Inferior parietal cortex (tissue), 1 donor: Measurements from ENCODE around the gene YWHAE.
"Not testable (repeated sequence)": the region's sequence is repeated elsewhere in the genome, so short reads cannot be mapped to it uniquely, and the experiment has no call there.

Experiments used
- DNase-seq: peaks from one replicate; pipeline ENCODE4 v3.0.0-alpha.2; 2016; ENCODE audit errors: extremely low spot score

The YWHAE gene

GRCh38 chr17:1412185-1413110, 12.4 kb upstream of the YWHAE start:
- DNase-seq = no peak

- DNase-seq = no peak
These were observed 2.2 kb upstream of the YWHAE start for GRCh38 chr17:1402262-1402586.

- DNase-seq = peak; percentile 35
These were observed 917 bp downstream of the YWHAE start for GRCh38 chr17:1398931-1399678.

GRCh38 chr17:1398028-1398427, 2.0 kb downstream of the YWHAE start:
- DNase-seq = no peak

- not testable (repeated sequence) for DNase-seq
These were observed 4.0 kb downstream of the YWHAE start for GRCh38 chr17:1395876-1396665.

- no peak for DNase-seq
These were observed 8.4 kb downstream of the YWHAE start for GRCh38 chr17:1391577-1391976.

GRCh38 chr17:1390432-1391367, 9.3 kb downstream of the YWHAE start:
- no peak for DNase-seq

- DNase-seq = not testable (repeated sequence)
These were observed 12.4 kb downstream of the YWHAE start for GRCh38 chr17:1387490-1388227.

GRCh38 chr17:1386675-1387190, 13.3 kb downstream of the YWHAE start:
- DNase-seq = not testable (repeated sequence)

- DNase-seq = no peak
These were observed 13.8 kb downstream of the YWHAE start for GRCh38 chr17:1386265-1386664.

- DNase-seq = no peak
These were observed 14.2 kb downstream of the YWHAE start for GRCh38 chr17:1385861-1386260.

- DNase-seq = no peak
These were observed 15.1 kb downstream of the YWHAE start for GRCh38 chr17:1384905-1385435.

GRCh38 chr17:1379930-1380313, 20.1 kb downstream of the YWHAE start:
- no peak for DNase-seq

- no peak for DNase-seq
These were observed 20.7 kb downstream of the YWHAE start for GRCh38 chr17:1379208-1379929.

- not testable (repeated sequence) for DNase-seq
These were observed 21.6 kb downstream of the YWHAE start for GRCh38 chr17:1378476-1378860.

- no peak for DNase-seq
These were observed 22.7 kb downstream of the YWHAE start for GRCh38 chr17:1377334-1377733.

GRCh38 chr17:1376061-1376460, 24.0 kb downstream of the YWHAE start:
- DNase-seq = no peak

GRCh38 chr17:1375615-1376014, 24.4 kb downstream of the YWHAE start:
- no peak for DNase-seq
